OCI-LY7 (cell line): Measurements from ENCODE around the gene SPEN. TPM values are rescaled to one million over a fixed set of nuclear protein-coding genes. Genes with fewer than 3 reads are reported as not detected.

ENCODE experiments used
- BruUV-seq: library from RNA; stranded (reverse); fragments of 400-500 nt; replicated peaks from 2 replicates; lab custom pipeline; 2021; lab: Mats Ljungman, UMichigan
- CTCF ChIA-PET: fragments of 300-600 bp; sonication (Branson Sonifier 250); formaldehyde crosslinking; loops from one replicate; lab custom pipeline; 2022; ENCODE audit warnings: antibody characterized with exemption; ENCODE audit not compliant: unreplicated experiment; lab: Charles Lee
- POLR2A ChIA-PET: fragments of 300-600 bp; sonication (Branson Sonifier 250); formaldehyde crosslinking; loops from one replicate; lab custom pipeline; 2022; ENCODE audit warnings: antibody characterized with exemption; lab: Charles Lee
- DNase-seq: peaks from one replicate; pipeline ENCODE4 v3.0.0-alpha.2; 2015; ENCODE audit warnings: low spot score
- H2AFZ ChIP-seq: fragments of 200-600 bp; sonication (generic), shearing (Covaris generic); 2 replicates; pipeline ENCODE4 v1.6.1; 2014; ENCODE audit warnings: mild to moderate bottlenecking, antibody characterized with exemption, low read length, moderate library complexity
- H3K27ac ChIP-seq: fragments of 200-600 bp; sonication (generic); 2 replicates; pipeline ENCODE4 v1.5.1; 2014; ENCODE audit warnings: mixed run types, low read depth, mild to moderate bottlenecking, moderate library complexity, low read length, inconsistent platforms; ENCODE audit not compliant: poor library complexity, severe bottlenecking
- H3K36me3 ChIP-seq: fragments of 200-600 bp; sonication (generic); 2 replicates; pipeline ENCODE4 v1.6.1; 2014; ENCODE audit warnings: mild to moderate bottlenecking, antibody characterized with exemption, low read length, moderate library complexity, mixed read lengths; ENCODE audit not compliant: insufficient read depth
- H3K4me1 ChIP-seq: fragments of 200-600 bp; sonication (generic); 2 replicates; pipeline ENCODE4 v1.5.1; 2014; ENCODE audit warnings: mild to moderate bottlenecking, low read length; ENCODE audit not compliant: insufficient read depth, poor library complexity, severe bottlenecking
- H3K4me2 ChIP-seq: fragments of 200-600 bp; sonication (generic); 2 replicates; pipeline ENCODE4 v1.6.1; 2014; ENCODE audit warnings: mild to moderate bottlenecking, low read length
- H3K4me3 ChIP-seq: fragments of 200-600 bp; sonication (generic); 2 replicates; pipeline ENCODE4 v1.5.1; 2014; ENCODE audit warnings: mild to moderate bottlenecking, low read depth, low read length; ENCODE audit not compliant: poor library complexity, severe bottlenecking
- H3K79me2 ChIP-seq: fragments of 200-600 bp; sonication (generic); 2 replicates; pipeline ENCODE4 v1.6.1; 2016; ENCODE audit warnings: low read depth, mild to moderate bottlenecking, low read length, moderate library complexity, mixed read lengths; ENCODE audit not compliant: insufficient read depth
- H3K9me2 ChIP-seq: fragments of 200-600 bp; sonication (generic); 2 replicates; pipeline ENCODE4 v1.6.1; 2016; ENCODE audit warnings: mild to moderate bottlenecking, low read length, mixed read lengths; ENCODE audit not compliant: insufficient read depth
- H3K9me3 ChIP-seq: fragments of 200-600 bp; sonication (generic); 2 replicates; pipeline ENCODE4 v1.6.1; 2014; ENCODE audit warnings: mild to moderate bottlenecking, mixed run types, low read length, mixed read lengths
- H4K20me1 ChIP-seq: fragments of 200-600 bp; sonication (generic); 2 replicates; pipeline ENCODE4 v1.6.1; 2014; ENCODE audit warnings: mild to moderate bottlenecking, antibody characterized with exemption, low read length, moderate library complexity, mixed read lengths; ENCODE audit not compliant: insufficient read depth
- CTCF ChIP-seq: fragments of 200-600 bp; sonication (generic); conservative IDR thresholded peaks from 2 replicates; pipeline ENCODE4 v1.5.1; 2014; ENCODE audit warnings: mild to moderate bottlenecking, antibody characterized with exemption, low read length, moderate library complexity, mixed read lengths
- EZH2phosphoT487 ChIP-seq: fragments of 200-600 bp; sonication (generic); IDR thresholded peaks from 2 replicates; pipeline ENCODE4 v1.6.1; 2018; ENCODE audit warnings: low read depth, borderline replicate concordance, mild to moderate bottlenecking, mixed run types, antibody characterized with exemption, low read length, moderate library complexity, mixed read lengths
- intact Hi-C: fragments of 100-400 bp; cut with micrococcal nuclease; formaldehyde crosslinking; loops from one replicate; pipeline ENCODE4 v1.10.0; 2022; ENCODE audit not compliant: unreplicated experiment
- total RNA-seq, 2 experiments: library from RNA; depleted of rRNA in 1 of 2; stranded (reverse); fragments of >200 nt in 1 of 2; shearing (Covaris generic) in 1 of 2; gene quantifications; 2 replicates each; pipeline ENCODE4 v1.2.3, GENCODE V29; 2014 to 2022

Gene SPEN
- total RNA-seq, 2 experiments from 2014 or later, result 40.7 to 87.1 TPM

DNA sequence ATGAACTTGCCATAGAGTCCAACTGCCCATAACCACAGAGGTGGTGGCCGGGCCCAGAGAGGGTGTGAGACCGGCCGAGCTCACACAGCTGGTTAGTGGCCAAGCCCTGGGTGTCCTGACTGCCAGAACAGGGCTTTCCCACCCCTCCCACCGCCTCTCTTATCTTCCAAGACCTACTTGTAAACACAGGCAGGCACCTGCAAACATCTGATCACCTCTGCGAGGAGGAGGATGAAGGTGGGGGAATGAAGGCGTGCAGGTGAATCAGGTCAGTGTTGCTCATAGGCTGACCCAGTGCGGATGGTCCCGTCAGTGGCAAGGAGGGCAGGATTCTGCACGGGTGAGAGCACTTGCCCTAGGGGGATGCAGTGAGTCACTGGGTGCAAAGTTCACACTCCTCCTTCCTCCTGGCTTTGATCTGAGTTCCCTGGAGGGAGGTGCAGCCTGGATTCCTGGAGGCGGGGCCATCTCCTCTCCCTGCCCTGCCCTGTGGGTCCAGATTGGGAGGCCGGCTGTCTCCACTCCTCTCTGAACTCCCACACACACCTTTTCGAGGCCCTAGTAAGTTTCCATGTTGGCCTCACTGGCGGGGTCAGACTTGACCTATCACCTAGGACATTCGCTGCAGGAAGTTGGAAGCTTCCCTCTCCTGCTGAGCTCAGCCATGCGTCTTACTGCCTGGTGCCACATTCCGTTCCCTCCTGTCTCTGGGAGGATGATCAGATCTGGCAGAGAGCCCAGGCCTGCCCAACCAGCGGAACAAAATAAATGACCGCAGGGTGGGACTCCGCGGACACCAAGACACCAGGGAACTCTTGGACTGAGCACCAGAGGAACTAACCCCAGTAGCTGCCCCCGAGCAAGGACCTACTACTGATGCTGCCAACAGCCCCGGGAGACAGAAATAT, 47.3 kb upstream of the SPEN start:
- Histone ChIP-seq H3K4me3 (no peak overlapping the region), H4K20me1 (no peaks in the 10 kb centered on the region), H3K79me2 (no peaks in the 10 kb centered on the region), H3K36me3 (no peaks in the 10 kb centered on the region), H2AFZ (no peak overlapping the region), H3K9me3 (no peaks in the 10 kb centered on the region), H3K27ac (no peak overlapping the region), H3K4me1 (no peaks in the 10 kb centered on the region), H3K9me2 (no peaks in the 10 kb centered on the region), H3K4me2 (no peak overlapping the region)
- ChIA-PET CTCF (no interaction called here), POLR2A (no interaction called here)
- DNase-seq, result no peak
- no TSS peak for BruUV-seq
- TF ChIP-seq EZH2phosphoT487, result no peak
- no peak for TF ChIP-seq CTCF
- intact Hi-C loops, result loop anchor here (5.0 kb wide), 1 partner anchor 207 kb away; no protein-coding TSS in a partner anchor

DNA sequence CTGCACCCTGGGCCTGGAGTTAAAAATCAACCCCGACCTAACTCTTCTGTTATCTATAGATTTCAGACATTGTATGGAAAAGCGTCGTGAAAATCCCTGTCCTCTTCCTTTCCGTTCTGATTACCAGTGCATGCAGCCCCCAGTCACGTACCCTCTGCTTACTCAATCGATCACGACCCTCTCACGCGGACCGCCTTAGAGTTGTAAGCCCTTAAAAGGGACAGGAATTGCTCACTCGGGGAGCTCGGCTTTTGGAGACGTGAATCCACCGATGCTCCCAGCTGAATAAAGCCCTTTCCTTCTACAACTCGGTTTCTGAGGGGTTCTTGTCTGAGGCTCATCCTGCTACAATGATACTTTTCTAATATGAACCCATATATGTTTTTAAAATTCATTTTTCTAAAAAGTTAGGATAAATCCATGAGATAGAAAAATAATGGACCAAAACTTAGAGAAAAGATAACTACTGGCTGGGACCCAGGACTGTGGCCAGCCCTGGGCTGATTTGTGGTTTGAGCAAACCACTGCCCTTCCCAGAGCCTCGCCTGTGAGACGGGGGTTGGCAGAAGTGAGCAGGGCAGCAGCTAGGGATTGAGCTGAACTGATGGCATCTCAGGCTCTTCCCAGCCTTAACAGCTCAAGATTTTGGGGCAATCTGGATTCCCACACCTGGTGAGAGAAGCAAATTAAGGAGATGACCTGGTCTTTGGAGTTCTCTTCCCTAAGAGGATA, 45.1 kb upstream of the SPEN start:
- POLR2A ChIA-PET, result interaction anchor here (0.7 kb wide), 1 partner anchor 267 kb away, joined by 3 read pairs; no protein-coding TSS in a partner anchor

More for the DNA sequence above, 45.1 kb upstream of the SPEN start:
- Histone ChIP-seq H3K9me3 (no peaks in the 10 kb centered on the region), H3K4me3 (no peak overlapping the region), H3K4me2 (no peak overlapping the region), H3K9me2 (no peaks in the 10 kb centered on the region), H4K20me1 (no peaks in the 10 kb centered on the region), H3K36me3 (no peaks in the 10 kb centered on the region), H3K4me1 (no peaks in the 10 kb centered on the region), H2AFZ (no peak overlapping the region), H3K79me2 (no peaks in the 10 kb centered on the region), H3K27ac (no peak overlapping the region)
- no TSS peak for BruUV-seq
- no peak for DNase-seq
- CTCF ChIA-PET, result interaction anchor here (0.5 kb wide), 1 partner anchor 23 kb away, joined by 5 read pairs; no protein-coding TSS in a partner anchor
- TF ChIP-seq CTCF (no peak), EZH2phosphoT487 (no peak)
- intact Hi-C loops, result loop anchor here (5.0 kb wide), 1 partner anchor 205 kb away; no protein-coding TSS in a partner anchor
